CD4-positive, alpha-beta T cell treated with Interleukin-17A for 4 hours (primary cell): Measurements from ENCODE around the gene RTP4.

Experiments used
- DNase-seq: peaks from one replicate; pipeline ENCODE4 v3.0.0-alpha.2; 2020; ENCODE audit warnings: mixed read lengths

The RTP4 gene, protein sequence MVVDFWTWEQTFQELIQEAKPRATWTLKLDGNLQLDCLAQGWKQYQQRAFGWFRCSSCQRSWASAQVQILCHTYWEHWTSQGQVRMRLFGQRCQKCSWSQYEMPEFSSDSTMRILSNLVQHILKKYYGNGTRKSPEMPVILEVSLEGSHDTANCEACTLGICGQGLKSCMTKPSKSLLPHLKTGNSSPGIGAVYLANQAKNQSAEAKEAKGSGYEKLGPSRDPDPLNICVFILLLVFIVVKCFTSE

GRCh38 chr3:187368251-187369088 is at the start of gene RTP4:
RTP4 (plus strand) TSS chr3:187368385; CDS start chr3:187368442, 57 bp downstream.
- DNase-seq = peak; percentile 16

DNA sequence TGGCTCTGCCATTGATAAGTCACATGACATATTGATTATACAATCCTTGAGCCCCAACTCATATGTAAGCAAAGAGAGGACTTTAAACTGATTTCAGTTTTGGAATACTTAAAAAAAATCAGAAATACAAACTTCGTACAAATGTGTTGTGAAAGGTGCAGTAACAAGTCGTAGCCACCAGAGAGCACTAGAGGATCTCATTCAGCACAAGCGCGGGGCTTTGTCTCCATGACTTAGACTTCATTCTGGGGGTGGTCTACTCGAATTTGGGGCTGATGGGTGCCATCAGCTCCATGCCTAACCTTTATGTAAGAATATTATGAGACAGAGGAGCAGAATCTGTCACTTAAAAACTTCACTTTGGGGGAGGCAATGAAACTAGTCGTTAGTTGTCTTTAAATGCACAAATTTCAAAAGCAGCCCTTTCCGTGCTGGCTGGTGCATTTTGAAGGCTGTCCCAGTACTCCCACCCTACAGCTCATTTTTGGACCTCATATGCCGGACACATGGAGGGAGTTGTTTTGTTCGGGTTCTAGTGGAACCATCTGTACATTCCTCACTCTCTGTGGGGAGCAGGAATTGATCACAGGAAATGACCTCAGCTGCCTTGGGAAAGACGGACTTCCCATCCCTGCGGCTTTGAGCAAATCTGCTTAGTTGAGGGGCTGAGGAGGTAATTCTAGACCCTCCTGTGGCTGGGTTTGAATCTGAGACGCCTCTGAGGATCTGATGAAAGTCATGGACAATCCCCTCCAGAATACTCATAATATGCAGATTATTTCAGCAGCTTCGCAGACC is 49.2 kb upstream of the RTP4 start:
- DNase-seq = peak; percentile 53

- peak; percentile 50 for DNase-seq
These were observed 48.4 kb upstream of the RTP4 start for GRCh38 chr3:187319699-187320302.

GRCh38 chr3:187321766-187322165 is 46.4 kb upstream of the RTP4 start:
- DNase-seq = no peak

GRCh38 chr3:187322291-187322690 is 45.9 kb upstream of the RTP4 start:
- DNase-seq = no peak

DNA sequence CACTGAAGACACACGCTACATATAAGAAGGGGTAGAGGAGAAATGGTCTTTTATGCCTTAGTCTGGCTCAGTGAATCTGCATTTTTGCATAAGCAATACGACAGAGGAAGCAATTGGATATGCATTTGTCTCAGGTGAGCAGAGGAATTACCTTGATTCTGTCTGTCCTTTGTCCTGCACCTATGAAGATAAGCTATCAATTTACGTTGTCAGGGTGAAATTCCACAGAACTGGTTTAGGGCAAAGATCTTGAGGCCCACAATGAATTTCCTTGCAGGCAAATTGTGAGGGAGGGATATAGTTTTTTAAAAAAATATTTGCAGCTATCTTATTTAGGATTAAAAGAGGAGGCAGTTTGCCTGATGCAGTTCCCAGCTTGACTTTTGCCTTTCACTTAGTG is 45.1 kb upstream of the RTP4 start:
- no peak for DNase-seq

GRCh38 chr3:187325632-187326031 is 42.6 kb upstream of the RTP4 start:
- DNase-seq = no peak

DNA sequence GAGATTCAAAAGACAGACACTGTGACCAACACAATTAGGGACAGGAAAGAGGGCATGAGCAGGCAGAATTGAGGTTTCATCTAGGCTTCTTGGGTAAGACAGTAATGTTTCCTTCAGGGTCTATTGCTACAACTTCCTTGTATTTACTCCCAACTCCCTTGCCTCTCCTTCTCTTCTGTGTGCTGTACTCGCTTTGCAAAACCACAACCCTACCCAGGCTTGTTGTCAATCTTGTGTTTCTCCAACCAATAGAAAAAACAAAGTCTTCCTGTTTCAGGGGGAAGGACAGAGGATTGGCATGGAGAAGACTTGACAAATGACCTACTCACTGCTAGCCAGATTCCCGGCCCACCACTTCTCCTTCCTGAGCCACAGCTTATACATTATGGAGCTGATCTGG is 40.3 kb upstream of the RTP4 start:
- DNase-seq = no peak

DNA sequence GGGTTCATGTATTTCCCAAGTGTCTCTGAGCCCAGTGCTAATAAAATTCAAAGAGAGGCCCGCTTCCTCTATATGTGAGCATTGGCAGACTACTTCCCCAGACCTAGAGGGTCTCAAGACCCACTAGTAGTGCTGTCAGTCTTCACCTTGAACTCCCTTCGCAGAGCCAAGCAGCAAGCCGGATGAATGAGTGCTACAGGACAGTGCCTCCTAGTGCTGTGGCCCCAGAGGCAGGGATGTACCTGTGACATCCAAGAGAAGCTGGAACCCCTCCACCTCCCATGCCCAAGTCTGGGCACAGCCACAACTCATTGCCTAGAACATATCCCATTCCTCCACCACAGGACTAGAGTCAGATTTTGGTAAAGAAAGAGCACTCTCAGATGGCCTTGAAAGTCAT is 39.5 kb upstream of the RTP4 start:
- no peak for DNase-seq

DNA sequence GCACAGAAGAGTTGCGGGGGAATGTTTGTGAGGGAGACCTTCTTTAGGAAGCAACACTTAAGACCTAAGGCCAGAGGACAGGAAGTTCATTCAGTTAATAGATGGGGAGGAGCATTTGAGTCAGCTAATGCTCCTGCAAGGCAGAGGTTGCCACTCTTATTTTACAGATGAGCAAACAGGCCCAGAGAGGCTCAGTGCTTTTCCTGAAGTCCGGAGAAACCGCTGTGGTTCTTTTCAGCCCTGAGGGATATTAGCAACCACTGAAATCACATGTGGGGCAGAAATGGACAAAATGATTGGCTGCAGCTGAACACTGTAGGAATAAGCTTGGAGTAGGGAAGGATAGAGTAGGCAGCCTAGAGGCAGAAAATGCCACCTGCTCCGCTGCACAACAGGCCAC is 33.3 kb upstream of the RTP4 start:
- no peak for DNase-seq

DNA sequence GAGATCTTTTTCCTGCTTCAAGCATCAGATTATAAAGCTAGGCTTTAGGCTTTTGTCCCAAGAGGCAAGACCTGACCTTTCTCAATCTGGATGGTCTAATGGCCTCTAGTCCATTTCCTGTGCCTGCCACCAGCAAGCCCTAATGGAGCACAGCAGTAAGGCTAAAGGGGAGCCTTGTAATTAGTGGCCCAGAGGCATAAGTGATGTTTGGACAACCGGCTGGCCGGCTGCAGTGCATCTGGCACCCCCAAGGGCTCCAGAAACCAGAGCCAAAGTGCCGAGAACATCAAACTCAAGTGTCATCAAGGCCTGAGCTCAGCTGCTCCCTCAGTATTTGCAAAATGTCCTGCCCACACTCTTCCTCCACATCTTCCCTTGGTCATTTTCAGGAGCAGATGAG is 31.9 kb upstream of the RTP4 start:
- no peak for DNase-seq

- no peak for DNase-seq
These were observed 27.6 kb upstream of the RTP4 start for GRCh38 chr3:187340578-187340977.

DNA sequence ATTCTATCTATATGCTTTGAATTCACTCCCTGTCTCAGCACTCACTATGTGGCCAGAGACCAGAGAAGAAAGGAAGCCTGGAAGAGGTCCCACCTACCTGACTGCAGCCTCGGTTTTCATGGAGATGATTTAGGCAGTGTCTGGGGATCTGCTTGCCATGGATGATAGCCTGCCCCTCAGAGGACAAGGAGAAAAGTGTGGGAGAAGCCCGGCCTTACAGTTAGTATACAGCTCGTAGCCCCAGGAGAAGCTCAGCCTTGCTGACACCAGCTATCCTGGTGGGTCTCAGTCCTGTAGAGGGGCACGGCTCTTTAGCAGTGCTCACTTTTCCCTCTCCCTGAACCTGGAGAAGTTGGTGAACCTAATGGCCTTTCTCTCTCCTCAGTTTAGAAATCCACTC is 25.9 kb upstream of the RTP4 start:
- DNase-seq = no peak

GRCh38 chr3:187343670-187344069 is 24.5 kb upstream of the RTP4 start:
- DNase-seq = no peak

- no peak for DNase-seq
These were observed 15.3 kb upstream of the RTP4 start for GRCh38 chr3:187352581-187353575.

DNA sequence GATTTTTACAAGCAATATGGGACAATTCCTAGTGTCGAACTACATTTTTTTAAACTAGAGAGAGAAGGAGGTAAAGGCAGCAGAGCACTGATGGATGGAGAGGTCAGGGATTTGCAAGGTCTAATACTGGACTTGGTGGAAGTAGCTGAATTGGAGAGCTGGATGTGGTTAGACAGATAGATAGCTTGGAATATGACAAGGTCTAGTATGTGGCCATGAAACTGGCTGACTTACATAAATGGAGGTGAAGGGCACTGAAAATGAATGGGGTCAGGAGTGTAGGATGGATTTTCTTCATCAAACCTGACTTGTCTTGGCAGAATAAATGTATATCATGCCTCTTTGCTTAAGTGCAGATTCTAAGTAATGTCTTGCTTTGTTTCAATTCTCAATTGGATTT is 10.1 kb upstream of the RTP4 start:
- no peak for DNase-seq

DNA sequence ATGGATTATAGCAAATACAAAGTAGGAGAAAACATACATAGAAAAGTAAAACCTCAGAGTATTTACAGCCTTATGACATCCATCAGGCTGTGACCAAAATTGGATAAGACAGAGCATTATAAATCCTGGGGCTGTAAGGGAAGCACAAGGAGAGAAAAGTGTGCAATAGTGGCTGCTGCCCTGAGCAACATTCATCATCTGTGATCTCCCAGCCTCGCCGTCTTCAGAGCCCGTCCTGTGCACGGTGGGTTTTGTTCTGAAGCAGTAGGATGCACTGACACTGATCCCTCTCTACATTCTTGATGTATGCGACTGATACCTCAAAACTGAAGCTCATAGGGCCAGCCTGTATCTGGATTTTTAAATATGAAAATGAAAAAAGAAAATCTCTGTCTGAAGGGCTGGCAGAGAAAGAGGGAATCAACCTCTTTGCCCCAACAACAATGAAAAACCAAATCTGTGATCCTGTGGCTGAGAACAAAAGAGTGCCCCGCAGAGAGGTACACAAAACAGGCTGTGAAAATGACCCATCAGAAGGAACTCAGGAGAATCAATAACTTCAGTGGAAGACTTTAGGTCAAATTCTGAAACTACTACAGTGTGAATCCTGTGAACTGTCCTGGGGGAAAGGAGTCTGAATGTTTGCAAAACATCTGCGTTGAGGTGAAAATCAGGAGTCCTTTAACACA is 8.2 kb upstream of the RTP4 start:
- no peak for DNase-seq

DNA sequence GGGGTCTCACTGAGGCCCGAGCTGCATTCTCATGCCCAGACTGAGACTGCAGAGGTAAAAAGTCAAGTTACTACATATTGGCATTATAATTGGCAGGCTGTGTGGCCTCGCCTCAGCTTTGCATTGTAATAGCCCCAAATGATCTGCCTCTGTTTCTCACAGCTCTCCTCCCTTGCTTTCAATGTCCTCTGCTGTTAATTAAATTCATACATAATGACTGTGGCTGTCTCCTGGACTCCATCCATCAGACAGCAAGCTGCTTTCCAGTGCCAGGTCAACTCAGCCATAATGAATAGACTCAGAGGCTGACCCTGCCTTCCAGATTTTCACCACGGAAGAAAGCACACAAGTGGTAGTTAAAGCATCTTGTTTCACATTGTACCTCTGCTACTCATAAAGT is 7.6 kb upstream of the RTP4 start:
- no peak for DNase-seq

GRCh38 chr3:187361835-187362234 is 6.3 kb upstream of the RTP4 start:
- DNase-seq = no peak

DNA sequence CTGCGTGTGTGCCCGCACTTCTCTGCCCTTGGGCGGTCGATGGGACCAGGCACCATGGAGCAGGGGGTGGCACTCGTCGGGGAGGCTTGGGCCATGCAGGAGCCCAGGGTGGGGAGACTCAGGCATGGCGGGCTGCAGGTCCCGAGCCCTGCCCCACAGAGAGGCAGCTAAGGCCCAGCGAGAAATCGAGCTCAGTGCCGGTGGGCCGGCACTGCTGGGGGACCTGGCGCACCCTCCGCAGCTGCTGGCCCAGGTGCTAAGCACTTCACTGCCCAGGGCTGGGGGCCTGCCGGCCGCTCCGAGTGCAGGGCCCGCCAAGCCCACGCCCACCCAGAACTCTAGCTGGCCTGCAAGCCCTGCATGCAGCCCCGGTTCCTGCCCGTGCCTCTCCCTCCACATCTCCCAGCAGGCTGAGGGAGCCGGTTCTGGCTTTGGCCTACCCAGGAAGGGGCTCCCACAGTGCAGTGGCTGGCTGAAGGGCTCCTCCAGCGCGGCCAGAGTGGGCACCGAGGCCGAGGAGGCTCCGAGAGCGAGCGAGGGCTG is 553 bp upstream of the RTP4 start:
- peak; percentile 13 for DNase-seq

DNA sequence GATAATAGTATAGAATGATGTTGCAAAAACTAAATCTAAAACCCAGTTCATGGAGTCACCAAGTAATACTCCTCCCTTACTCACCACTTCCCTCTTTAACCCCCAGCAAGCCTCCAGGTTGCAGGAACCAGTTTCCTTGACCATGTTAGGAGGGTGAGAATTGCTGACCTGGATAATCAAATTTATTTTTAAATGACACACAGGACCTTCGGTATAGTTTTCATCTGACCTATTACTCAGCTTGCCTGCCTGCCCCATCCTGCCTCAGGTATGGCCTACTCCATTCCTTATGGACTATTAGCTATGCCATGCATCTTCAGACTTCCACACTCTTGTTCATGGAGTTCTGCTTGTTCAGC is 883 bp downstream of the RTP4 start:
- no peak for DNase-seq
